CD8-positive, alpha-beta memory T cell (primary cell): ENCODE results near the gene KCNMB2. TPM values are rescaled to one million over a fixed set of nuclear protein-coding genes. Genes with fewer than 3 reads are reported as not detected.

ENCODE experiments used
- CTCF ChIA-PET: fragments of 350-600 bp; sonication (Branson Sonifier 250); formaldehyde crosslinking; loops from one replicate; lab custom pipeline; 2021; ENCODE audit warnings: antibody characterized with exemption; lab: Charles Lee
- POLR2A ChIA-PET: fragments of 350-600 bp; sonication (Branson Sonifier 250); formaldehyde crosslinking; loops from one replicate; lab custom pipeline; 2021; ENCODE audit warnings: antibody characterized with exemption; lab: Charles Lee
- DNase-seq, 5 donors: peaks; one replicate each; pipeline versions ENCODE4 v3.0.0 to v3.0.0-alpha.2; 2020 to 2022; ENCODE audit warnings: mixed read lengths in 1 of 5
- H3K27ac ChIP-seq: one replicate; pipeline ENCODE4 v1.7.0; 2013; ENCODE audit warnings: low read depth, mild to moderate bottlenecking, low read length, moderate library complexity
- H3K27me3 ChIP-seq: 2 replicates; pipeline ENCODE4 v1.7.0; 2013; ENCODE audit warnings: low read length, mild to moderate bottlenecking; ENCODE audit not compliant: insufficient read depth, poor library complexity, severe bottlenecking
- H3K36me3 ChIP-seq: 2 replicates; pipeline ENCODE4 v1.7.0; 2013; ENCODE audit warnings: mild to moderate bottlenecking, low read length, moderate library complexity; ENCODE audit not compliant: insufficient read depth
- H3K4me1 ChIP-seq: 2 replicates; pipeline ENCODE4 v1.7.0; 2013; ENCODE audit warnings: mild to moderate bottlenecking, low read length, moderate library complexity; ENCODE audit not compliant: insufficient read depth
- H3K4me3 ChIP-seq: 2 replicates; pipeline ENCODE4 v1.7.0; 2013; ENCODE audit warnings: mild to moderate bottlenecking, low read length
- H3K9me3 ChIP-seq: 2 replicates; pipeline ENCODE4 v1.7.0; 2013; ENCODE audit warnings: mild to moderate bottlenecking, low read length
- H3K27ac Mint-ChIP-seq, 8 donors: one replicate each; pipeline ENCODE4 v1.8.0; 2020 to 2021; ENCODE audit warnings: mixed read lengths in 8 of 8, mild to moderate bottlenecking in 6 of 8, inconsistent platforms in 3 of 8, moderate library complexity in 3 of 8
- H3K27me3 Mint-ChIP-seq, 2 donors: one replicate each; pipeline ENCODE4 v1.8.0; 2020 to 2021; ENCODE audit warnings: mixed read lengths in 2 of 2, mild to moderate bottlenecking in 1 of 2, moderate library complexity in 1 of 2
- H3K36me3 Mint-ChIP-seq, 3 donors: one replicate each; pipeline ENCODE4 v1.8.0; 2020 to 2021; ENCODE audit warnings: mixed read lengths in 3 of 3, inconsistent platforms in 1 of 3, mild to moderate bottlenecking in 1 of 3
- H3K4me1 Mint-ChIP-seq, 3 donors: one replicate each; pipeline ENCODE4 v1.8.0; 2020 to 2021; ENCODE audit warnings: mixed read lengths in 3 of 3, inconsistent platforms in 1 of 3, mild to moderate bottlenecking in 1 of 3
- H3K4me3 Mint-ChIP-seq, 7 donors: one replicate each; pipeline ENCODE4 v1.8.0; 2020 to 2021; ENCODE audit warnings: mixed read lengths in 7 of 7, mild to moderate bottlenecking in 6 of 7, moderate library complexity in 4 of 7, inconsistent platforms in 2 of 7
- H3K9me3 Mint-ChIP-seq, 5 donors: one replicate each; pipeline ENCODE4 v1.8.0; 2020 to 2022; ENCODE audit warnings: mixed read lengths in 5 of 5, mild to moderate bottlenecking in 3 of 5, moderate library complexity in 2 of 5, inconsistent platforms in 1 of 5
- polyA plus RNA-seq: library from polyadenylated mRNA; unstranded; fragments of 300-500 nt; fragmentation: Illumina TruSeq; gene quantifications from one replicate; pipeline ENCODE4 v1.2.3, GENCODE V29; 2021
- total RNA-seq, 2 experiments: library from RNA; stranded (reverse); gene quantifications; one replicate each; pipeline ENCODE4 v1.2.3, GENCODE V29; 2021

The KCNMB2 gene
- total and polyA plus RNA-seq, 3 experiments from 2014 or later, result not detected

GRCh38 chr3:178868681-178869080 lies 332.4 kb downstream of the KCNMB2 start:
- ChIA-PET POLR2A (no interaction called here), CTCF (no interaction called here)
- Histone ChIP-seq H3K27me3 (no peaks in the 10 kb centered on the region), H3K9me3 (no peaks in the 10 kb centered on the region), H3K36me3 (no peaks in the 10 kb centered on the region), H3K27ac (no peak overlapping the region), H3K4me1 (no peaks in the 10 kb centered on the region), H3K4me3 (no peak overlapping the region)
- DNase-seq, result no peak
- H3K4me1 Mint-ChIP-seq, result no peaks in the 10 kb centered on the region
- no peak overlapping the region for H3K27ac Mint-ChIP-seq
- H3K27me3 Mint-ChIP-seq, result no peaks in the 10 kb centered on the region
- peaks cover 0 to 7% (median 0%) of the 10 kb centered on the region in 5 donors for H3K9me3 Mint-ChIP-seq
- no peak overlapping the region for H3K4me3 Mint-ChIP-seq
- H3K36me3 Mint-ChIP-seq, result no peaks in the 10 kb centered on the region

- no peaks in the 10 kb centered on the region for H3K4me1 ChIP-seq
- H3K4me3 ChIP-seq, result no peak overlapping the region
- no peaks in the 10 kb centered on the region for H3K36me3 ChIP-seq
- no peak overlapping the region for H3K4me3 Mint-ChIP-seq
- no peaks in the 10 kb centered on the region for H3K4me1 Mint-ChIP-seq
- no peaks in the 10 kb centered on the region for H3K27me3 ChIP-seq
- DNase-seq, result no peak
- no peaks in the 10 kb centered on the region for H3K36me3 Mint-ChIP-seq
- H3K9me3 Mint-ChIP-seq, result peaks cover 0 to 7% (median 0%) of the 10 kb centered on the region in 5 donors
- CTCF ChIA-PET, result no interaction called here
- no peaks in the 10 kb centered on the region for H3K27me3 Mint-ChIP-seq
- no peaks in the 10 kb centered on the region for H3K9me3 ChIP-seq
- H3K27ac Mint-ChIP-seq, result no peak overlapping the region
- no peak overlapping the region for H3K27ac ChIP-seq
- POLR2A ChIA-PET, result no interaction called here
Measured at GRCh38 chr3:178870085-178870484, 333.8 kb downstream of the KCNMB2 start.

- Histone ChIP-seq H3K9me3 (no peaks in the 10 kb centered on the region), H3K4me1 (no peaks in the 10 kb centered on the region), H3K27me3 (no peaks in the 10 kb centered on the region), H3K36me3 (no peaks in the 10 kb centered on the region), H3K27ac (no peak overlapping the region), H3K4me3 (no peak overlapping the region)
- no peak for DNase-seq
- no peaks in the 10 kb centered on the region for H3K27me3 Mint-ChIP-seq
- ChIA-PET POLR2A (no interaction called here), CTCF (no interaction called here)
- no peaks in the 10 kb centered on the region for H3K36me3 Mint-ChIP-seq
- no peak overlapping the region for H3K27ac Mint-ChIP-seq
- no peak overlapping the region for H3K4me3 Mint-ChIP-seq
- no peaks in the 10 kb centered on the region for H3K4me1 Mint-ChIP-seq
- peaks cover 0 to 5% (median 0%) of the 10 kb centered on the region in 5 donors for H3K9me3 Mint-ChIP-seq
Measured at GRCh38 chr3:178875157-178875556, 338.9 kb downstream of the KCNMB2 start.

- Mint-ChIP-seq H3K27me3 (no peaks in the 10 kb centered on the region), H3K4me3 (no peak overlapping the region), H3K27ac (no peak overlapping the region), H3K4me1 (no peaks in the 10 kb centered on the region), H3K36me3 (no peaks in the 10 kb centered on the region), H3K9me3 (peaks cover 0 to 5% (median 0%) of the 10 kb centered on the region in 5 donors)
- Histone ChIP-seq H3K27ac (no peak overlapping the region), H3K36me3 (no peaks in the 10 kb centered on the region), H3K4me1 (no peaks in the 10 kb centered on the region), H3K9me3 (no peaks in the 10 kb centered on the region), H3K4me3 (no peak overlapping the region), H3K27me3 (no peaks in the 10 kb centered on the region)
- no peak for DNase-seq
- POLR2A ChIA-PET, result no interaction called here
- CTCF ChIA-PET, result no interaction called here
Measured at GRCh38 chr3:178875836-178876235, 339.6 kb downstream of the KCNMB2 start.

- H3K36me3 Mint-ChIP-seq, result peaks cover 0 to 2% (median 0%) of the 10 kb centered on the region in 3 donors
- CTCF ChIA-PET, result no interaction called here
Measured at GRCh38 chr3:178880274-178880673, 344.0 kb downstream of the KCNMB2 start.

More at GRCh38 chr3:178880274-178880673, 344.0 kb downstream of the KCNMB2 start:
- no peak for DNase-seq
- no peaks in the 10 kb centered on the region for H3K36me3 ChIP-seq
- Mint-ChIP-seq H3K4me3 (no peak overlapping the region), H3K4me1 (no peaks in the 10 kb centered on the region), H3K27ac (no peak overlapping the region), H3K9me3 (peaks cover 0 to 14% (median 5%) of the 10 kb centered on the region in 5 donors), H3K27me3 (peaks cover 0 to 2% of the 10 kb centered on the region in 2 donors)
- H3K9me3 ChIP-seq, result no peaks in the 10 kb centered on the region
- H3K4me3 ChIP-seq, result no peak overlapping the region
- POLR2A ChIA-PET, result no interaction called here
- H3K27ac ChIP-seq, result no peak overlapping the region
- no peaks in the 10 kb centered on the region for H3K27me3 ChIP-seq
- H3K4me1 ChIP-seq, result no peaks in the 10 kb centered on the region
